ENCODE measurements around the gene CLSTN2. TPM values are rescaled to one million over a fixed set of nuclear protein-coding genes. Genes with fewer than 3 reads are reported as not detected.

The CLSTN2 gene
- total and polyA plus RNA-seq, 4 donors, result 0.09 to 2.2 (median 0.55) TPM

DNA sequence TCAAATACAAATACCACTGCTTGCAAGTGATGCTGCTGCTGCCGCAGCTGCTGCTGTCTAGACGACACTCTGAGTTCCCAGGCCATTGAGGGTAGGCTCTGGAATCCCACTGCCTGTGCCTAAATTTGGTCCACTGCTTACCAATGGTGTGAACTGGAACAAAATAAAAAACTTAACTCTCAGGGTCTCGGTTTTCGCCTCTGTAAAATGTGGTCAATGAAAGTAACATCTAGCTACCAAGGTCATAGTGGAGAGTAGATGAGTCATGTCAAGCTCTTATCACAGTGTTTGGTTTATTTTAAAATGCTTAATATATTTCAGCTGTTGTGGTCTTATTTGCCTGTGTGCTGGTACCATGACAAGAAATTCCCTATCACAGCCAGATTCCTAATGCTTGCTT is 299.3 kb downstream of the CLSTN2 start:
- no peak for DNase-seq (ENCODE audit: low spot score)
- Histone ChIP-seq H3K4me1 (ENCODE audit: control insufficient read depth in 4 of 4, insufficient read depth in 4 of 4, low read length in 3 of 4) (no peaks in the 10 kb centered on the region), H3K36me3 (ENCODE audit: control insufficient read depth in 4 of 4, insufficient read depth in 3 of 4, low read depth in 1 of 4, low read length in 3 of 4) (no peaks in the 10 kb centered on the region), H3K27ac (ENCODE audit: low read depth in 1 of 2, low read length in 2 of 2) (no peak overlapping the region), H3K4me3 (ENCODE audit: low read depth in 1 of 3, low read length in 3 of 3) (no peak overlapping the region), H3K9me3 (ENCODE audit: control insufficient read depth in 4 of 4, low read length in 3 of 4) (peaks cover 0 to 2% (median 0%) of the 10 kb centered on the region in 4 donors), H3K9ac (ENCODE audit: low read depth in 1 of 2, low read length in 2 of 2) (no peak overlapping the region), H3K27me3 (ENCODE audit: control insufficient read depth in 4 of 4, insufficient read depth in 4 of 4, low read length in 3 of 4) (peaks cover 0 to 11% (median 0%) of the 10 kb centered on the region in 4 donors)
- 84% methylated on average over 4 of the region's 4 CpGs for WGBS
- no peak for TF ChIP-seq HNF4A (conservative IDR thresholded peaks at IDR 0.05)
- TF ChIP-seq, protein P1, sequence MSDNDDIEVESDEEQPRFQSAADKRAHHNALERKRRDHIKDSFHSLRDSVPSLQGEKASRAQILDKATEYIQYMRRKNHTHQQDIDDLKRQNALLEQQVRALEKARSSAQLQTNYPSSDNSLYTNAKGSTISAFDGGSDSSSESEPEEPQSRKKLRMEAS (IDR thresholded peaks at IDR 0.05), result no peak
- TF ChIP-seq, protein P2, sequence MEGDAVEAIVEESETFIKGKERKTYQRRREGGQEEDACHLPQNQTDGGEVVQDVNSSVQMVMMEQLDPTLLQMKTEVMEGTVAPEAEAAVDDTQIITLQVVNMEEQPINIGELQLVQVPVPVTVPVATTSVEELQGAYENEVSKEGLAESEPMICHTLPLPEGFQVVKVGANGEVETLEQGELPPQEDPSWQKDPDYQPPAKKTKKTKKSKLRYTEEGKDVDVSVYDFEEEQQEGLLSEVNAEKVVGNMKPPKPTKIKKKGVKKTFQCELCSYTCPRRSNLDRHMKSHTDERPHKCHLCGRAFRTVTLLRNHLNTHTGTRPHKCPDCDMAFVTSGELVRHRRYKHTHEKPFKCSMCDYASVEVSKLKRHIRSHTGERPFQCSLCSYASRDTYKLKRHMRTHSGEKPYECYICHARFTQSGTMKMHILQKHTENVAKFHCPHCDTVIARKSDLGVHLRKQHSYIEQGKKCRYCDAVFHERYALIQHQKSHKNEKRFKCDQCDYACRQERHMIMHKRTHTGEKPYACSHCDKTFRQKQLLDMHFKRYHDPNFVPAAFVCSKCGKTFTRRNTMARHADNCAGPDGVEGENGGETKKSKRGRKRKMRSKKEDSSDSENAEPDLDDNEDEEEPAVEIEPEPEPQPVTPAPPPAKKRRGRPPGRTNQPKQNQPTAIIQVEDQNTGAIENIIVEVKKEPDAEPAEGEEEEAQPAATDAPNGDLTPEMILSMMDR (IDR thresholded peaks at IDR 0.05; ENCODE audit: low read depth, low read length, missing input control), result no peak

DNA sequence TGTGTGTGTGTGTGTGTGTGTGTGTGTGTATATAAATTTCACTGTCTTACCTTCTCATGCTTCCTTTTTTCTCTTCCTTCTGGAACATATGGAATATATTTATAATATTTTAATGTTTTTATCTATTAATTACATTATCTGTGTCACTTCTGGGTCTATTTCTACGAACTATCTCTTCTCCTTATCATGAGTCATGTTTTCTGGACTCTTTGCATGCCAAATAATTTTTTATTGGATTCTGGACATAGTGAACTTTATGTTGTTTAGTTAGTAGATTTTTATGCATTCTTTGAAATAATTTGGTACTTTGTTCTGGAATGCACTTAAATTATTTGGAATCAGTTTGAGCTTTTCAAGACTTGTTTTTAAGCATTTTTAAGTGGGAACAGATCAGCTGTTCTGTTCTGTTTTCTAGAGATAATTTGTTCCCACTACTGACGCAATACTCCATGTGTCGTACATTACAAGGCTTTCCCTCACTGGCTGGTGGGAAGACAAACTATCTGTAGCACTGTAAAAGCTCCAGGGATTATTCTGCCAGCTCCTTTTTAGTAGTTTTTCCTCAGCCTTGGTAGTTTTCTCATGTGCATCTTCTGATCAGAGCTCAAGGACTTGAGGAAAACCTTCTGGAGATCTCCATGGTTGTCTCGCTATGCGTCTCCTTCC is 302.0 kb downstream of the CLSTN2 start:
- H3K27ac ChIP-seq (ENCODE audit: low read depth in 1 of 2, low read length in 2 of 2), result no peak overlapping the region
- 75% methylated on average over 5 of the region's 5 CpGs for WGBS
- no peak overlapping the region for H3K9ac ChIP-seq (ENCODE audit: low read depth in 1 of 2, low read length in 2 of 2)
- DNase-seq (ENCODE audit: low spot score), result no peak
- no peak overlapping the region for H3K4me3 ChIP-seq (ENCODE audit: low read depth in 1 of 3, low read length in 3 of 3)
- no peaks in the 10 kb centered on the region for H3K4me1 ChIP-seq (ENCODE audit: control insufficient read depth in 4 of 4, insufficient read depth in 4 of 4, low read length in 3 of 4)
- H3K36me3 ChIP-seq (ENCODE audit: control insufficient read depth in 4 of 4, insufficient read depth in 3 of 4, low read depth in 1 of 4, low read length in 3 of 4), result no peaks in the 10 kb centered on the region
- H3K27me3 ChIP-seq (ENCODE audit: control insufficient read depth in 4 of 4, insufficient read depth in 4 of 4, low read length in 3 of 4), result peaks cover 0 to 14% (median 0%) of the 10 kb centered on the region in 4 donors
- no peaks in the 10 kb centered on the region for H3K9me3 ChIP-seq (ENCODE audit: control insufficient read depth in 4 of 4, low read length in 3 of 4)
- TF ChIP-seq RAD21 (IDR thresholded peaks at IDR 0.05), result no peak
- no peak for TF ChIP-seq RXRA (IDR thresholded peaks at IDR 0.05)

DNA sequence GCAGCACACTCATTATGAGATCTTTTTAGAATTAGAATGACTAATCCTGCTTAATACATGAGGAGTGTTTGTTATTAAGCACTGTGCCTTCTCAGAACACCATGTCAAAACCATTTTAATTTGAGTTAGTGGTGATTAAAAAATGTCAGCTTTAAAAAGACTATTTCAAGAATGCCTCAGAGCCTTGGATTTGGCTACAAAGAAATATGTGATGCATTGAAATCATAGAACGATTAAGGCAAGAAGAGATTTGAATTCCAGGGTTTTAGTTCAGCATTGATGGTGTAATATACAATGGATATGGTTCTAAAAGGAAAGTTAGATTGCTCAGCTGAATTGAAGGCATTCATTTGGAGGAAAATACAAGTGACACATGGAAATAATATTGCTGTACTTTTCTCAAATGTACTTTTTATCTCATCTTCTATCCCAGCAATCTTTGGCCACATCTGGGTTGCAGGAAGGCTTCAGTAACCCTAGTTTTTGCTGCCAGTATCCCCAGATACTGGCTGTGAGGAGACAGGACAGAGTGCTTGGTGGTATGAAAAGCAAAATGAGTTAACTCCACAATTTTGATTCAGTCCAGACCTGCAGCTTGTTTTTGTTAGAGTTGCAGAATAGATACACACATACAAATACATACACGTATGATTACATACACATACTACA is 303.8 kb downstream of the CLSTN2 start:
- Histone ChIP-seq H3K9ac (ENCODE audit: low read depth in 1 of 2, low read length in 2 of 2) (no peak overlapping the region), H3K9me3 (ENCODE audit: control insufficient read depth in 4 of 4, low read length in 3 of 4) (no peaks in the 10 kb centered on the region), H3K4me3 (ENCODE audit: low read depth in 1 of 3, low read length in 3 of 3) (no peak overlapping the region), H3K36me3 (ENCODE audit: control insufficient read depth in 4 of 4, insufficient read depth in 3 of 4, low read depth in 1 of 4, low read length in 3 of 4) (no peaks in the 10 kb centered on the region), H3K27ac (ENCODE audit: low read depth in 1 of 2, low read length in 2 of 2) (no peak overlapping the region), H3K27me3 (ENCODE audit: control insufficient read depth in 4 of 4, insufficient read depth in 4 of 4, low read length in 3 of 4) (peaks cover 0 to 5% (median 0%) of the 10 kb centered on the region in 4 donors), H3K4me1 (ENCODE audit: control insufficient read depth in 4 of 4, insufficient read depth in 4 of 4, low read length in 3 of 4) (no peaks in the 10 kb centered on the region)
- no peak for DNase-seq (ENCODE audit: low spot score)
- 61% methylated on average over 2 of the region's 2 CpGs for WGBS
- TF ChIP-seq, protein P1 (IDR thresholded peaks at IDR 0.05), result no peak
- TF ChIP-seq FOXA1 (IDR thresholded peaks at IDR 0.05), result no peak
- TF ChIP-seq HNF4A (conservative IDR thresholded peaks at IDR 0.05), result no peak
- TF ChIP-seq, protein P3, sequence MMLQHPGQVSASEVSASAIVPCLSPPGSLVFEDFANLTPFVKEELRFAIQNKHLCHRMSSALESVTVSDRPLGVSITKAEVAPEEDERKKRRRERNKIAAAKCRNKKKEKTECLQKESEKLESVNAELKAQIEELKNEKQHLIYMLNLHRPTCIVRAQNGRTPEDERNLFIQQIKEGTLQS (IDR thresholded peaks at IDR 0.05), result no peak
- TF ChIP-seq, protein P4, sequence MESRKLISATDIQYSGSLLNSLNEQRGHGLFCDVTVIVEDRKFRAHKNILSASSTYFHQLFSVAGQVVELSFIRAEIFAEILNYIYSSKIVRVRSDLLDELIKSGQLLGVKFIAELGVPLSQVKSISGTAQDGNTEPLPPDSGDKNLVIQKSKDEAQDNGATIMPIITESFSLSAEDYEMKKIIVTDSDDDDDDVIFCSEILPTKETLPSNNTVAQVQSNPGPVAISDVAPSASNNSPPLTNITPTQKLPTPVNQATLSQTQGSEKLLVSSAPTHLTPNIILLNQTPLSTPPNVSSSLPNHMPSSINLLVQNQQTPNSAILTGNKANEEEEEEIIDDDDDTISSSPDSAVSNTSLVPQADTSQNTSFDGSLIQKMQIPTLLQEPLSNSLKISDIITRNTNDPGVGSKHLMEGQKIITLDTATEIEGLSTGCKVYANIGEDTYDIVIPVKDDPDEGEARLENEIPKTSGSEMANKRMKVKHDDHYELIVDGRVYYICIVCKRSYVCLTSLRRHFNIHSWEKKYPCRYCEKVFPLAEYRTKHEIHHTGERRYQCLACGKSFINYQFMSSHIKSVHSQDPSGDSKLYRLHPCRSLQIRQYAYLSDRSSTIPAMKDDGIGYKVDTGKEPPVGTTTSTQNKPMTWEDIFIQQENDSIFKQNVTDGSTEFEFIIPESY (IDR thresholded peaks at IDR 0.05), result no peak
- no peak for TF ChIP-seq RAD21 (IDR thresholded peaks at IDR 0.05)
- TF ChIP-seq FOXA2 (IDR thresholded peaks at IDR 0.05), result no peak
- TF ChIP-seq GABPA (IDR thresholded peaks at IDR 0.05 in 1 of 2, conservative IDR thresholded peaks at IDR 0.05 in 1 of 2), result no peak
- no peak for TF ChIP-seq TAF1 (conservative IDR thresholded peaks at IDR 0.05)
- TF ChIP-seq HNF4G (IDR thresholded peaks at IDR 0.05), result no peak
- TF ChIP-seq EGR1 (IDR thresholded peaks at IDR 0.05; ENCODE audit: low read depth in 2 of 2), result no peak
- TF ChIP-seq, protein P2 (IDR thresholded peaks at IDR 0.05; ENCODE audit: low read depth, low read length, missing input control), result no peak
- no peak for TF ChIP-seq NR2F2 (IDR thresholded peaks at IDR 0.05)
- no peak for TF ChIP-seq JUND (IDR thresholded peaks at IDR 0.05)
- no peak for TF ChIP-seq RXRA (IDR thresholded peaks at IDR 0.05)
- no peak for TF ChIP-seq SP1 (IDR thresholded peaks at IDR 0.05)
- TF ChIP-seq YY1 (IDR thresholded peaks at IDR 0.05), result no peak
